Measurements from ENCODE around the gene LRRC74B.
"Not testable (repeated sequence)": the region's sequence is repeated elsewhere in the genome, so short reads cannot be mapped to it uniquely, and the experiment has no call there.

The LRRC74B gene

GRCh38 chr22:21055880-21056319 lies 10.2 kb downstream of the LRRC74B start:
- DNase-seq, result no peak

GRCh38 chr22:21060363-21060762 lies 14.6 kb downstream of the LRRC74B start:
- not testable (repeated sequence) for DNase-seq

GRCh38 chr22:21061660-21062321 lies 16.0 kb downstream of the LRRC74B start:
- DNase-seq, result not testable (repeated sequence)

- not testable (repeated sequence) for DNase-seq
Observed at GRCh38 chr22:21064425-21064824, 18.7 kb downstream of the LRRC74B start.

GRCh38 chr22:21064917-21065864 lies 19.4 kb downstream of the LRRC74B start:
- DNase-seq, result no peak

GRCh38 chr22:21067075-21067900 lies 21.5 kb downstream of the LRRC74B start:
- no peak for DNase-seq

- DNase-seq, result no peak
Observed at GRCh38 chr22:21067901-21068680, 22.3 kb downstream of the LRRC74B start.

- no peak for DNase-seq
Observed at GRCh38 chr22:21068681-21069276, 23.0 kb downstream of the LRRC74B start.

GRCh38 chr22:21069375-21069774 lies 23.6 kb downstream of the LRRC74B start:
- DNase-seq, result no peak

- no peak for DNase-seq
Observed at GRCh38 chr22:21070690-21071615, 25.2 kb downstream of the LRRC74B start.

- DNase-seq, result not testable (repeated sequence)
Observed at GRCh38 chr22:21071796-21072195, 26.1 kb downstream of the LRRC74B start.

GRCh38 chr22:21073023-21073422 lies 27.3 kb downstream of the LRRC74B start:
- DNase-seq, result no peak

GRCh38 chr22:21073482-21073881 lies 27.7 kb downstream of the LRRC74B start:
- no peak for DNase-seq

GRCh38 chr22:21074102-21074715 lies 28.5 kb downstream of the LRRC74B start:
- DNase-seq, result no peak

- DNase-seq, result no peak
Observed at GRCh38 chr22:21075516-21076138, 29.9 kb downstream of the LRRC74B start.

- no peak for DNase-seq
Observed at GRCh38 chr22:21076912-21077625, 31.3 kb downstream of the LRRC74B start.

GRCh38 chr22:21077884-21078508 lies 32.2 kb downstream of the LRRC74B start:
- DNase-seq, result no peak

- no peak for DNase-seq
Observed at GRCh38 chr22:21078916-21079315, 33.2 kb downstream of the LRRC74B start.

All from activated effector memory CD4-positive, alpha-beta T cell treated with Interleukin-2 at 50 U/mL for 16 hours (primary cell).